Left lung (tissue), 10 donors: ENCODE data around the gene FDPS. TPM values are rescaled to one million over a fixed set of nuclear protein-coding genes. Genes with fewer than 3 reads are reported as not detected.

ENCODE experiments used
- ATAC-seq: fragments of 200-7000 bp; cut with Tn5 transposase; one replicate; pipeline ENCODE4 v1.9.1; 2020; ENCODE audit warnings: moderate library complexity
- DNase-seq, 4 donors: peaks; one replicate each; pipeline ENCODE4 v3.0.0-alpha.2; 2013 to 2020
- H3K27ac ChIP-seq, 2 donors: fragments of 200-600 bp; sonication (generic) in 1 of 2; one replicate each; pipeline versions ENCODE4 v1.5.0 to v1.8.0; 2020 to 2021
- H3K27me3 ChIP-seq, 2 donors: fragments of 200-600 bp; sonication (generic) in 1 of 2; one replicate each; pipeline versions ENCODE4 v1.5.0 to v1.8.0; 2020 to 2021
- H3K36me3 ChIP-seq, 2 donors: fragments of 200-600 bp; sonication (generic) in 1 of 2; one replicate each; pipeline versions ENCODE4 v1.5.0 to v1.8.0; 2020 to 2021
- H3K4me1 ChIP-seq, 2 donors: fragments of 200-600 bp; one replicate each; pipeline ENCODE4 v1.8.0; 2021
- H3K4me3 ChIP-seq, 2 donors: fragments of 200-600 bp; sonication (generic) in 1 of 2; one replicate each; pipeline versions ENCODE4 v1.5.0 to v1.8.0; 2020 to 2021; ENCODE audit warnings: mild to moderate bottlenecking in 1 of 2
- H3K9me3 ChIP-seq, 2 donors: fragments of 200-600 bp; sonication (generic) in 1 of 2; one replicate each; pipeline versions ENCODE4 v1.5.0 to v1.8.0; 2020 to 2021
- CTCF ChIP-seq, 2 donors: fragments of 200-600 bp; sonication (generic) in 1 of 2; IDR thresholded peaks; one replicate each; pipeline versions ENCODE4 v1.5.0 to v1.8.0; 2021; ENCODE audit warnings: antibody characterized with exemption in 2 of 2
- intact Hi-C, 2 donors: fragments of 100-400 bp; cut with DNase I; formaldehyde crosslinking; loops; one replicate each; pipeline versions ENCODE4 v1.11.2 to v1.14.2; 2022
- polyA plus RNA-seq, 6 donors: library from polyadenylated mRNA; unstranded; fragments of 120-200 nt; gene quantifications; one replicate each; pipeline ENCODE4 v1.2.1, GENCODE V29; 2013; ENCODE audit not compliant: insufficient read length in 6 of 6
- total RNA-seq, 2 donors: library from RNA; stranded (reverse); fragmentation: NEBNext Ultra II Directional; extraction: Animal tissue kit (Norgen Biotek cat#: 25700); gene quantifications; one replicate each; pipeline ENCODE4 v1.2.1, GENCODE V29; 2021
- donor health status: DM: no; HTN: yes; CAD: no.
- donor health status: DM: no; HTN: no; CAD: no.

Gene FDPS
- total and polyA plus RNA-seq, 8 donors: 166 to 411 (median 187) TPM

- ATAC-seq: no peak
- Histone ChIP-seq H3K9me3 (no peaks in the 10 kb centered on the region), H3K36me3 (peaks cover 0 to 77% of the 10 kb centered on the region in 2 donors), H3K4me3 (peak overlapping the region; percentile 77 to 94), H3K27ac (peak overlapping the region; percentile 73 to 85), H3K4me1 (peaks cover 7 to 24% of the 10 kb centered on the region in 2 donors), H3K27me3 (no peaks in the 10 kb centered on the region)
- TF ChIP-seq CTCF (IDR thresholded peaks at IDR 0.05): no peak
- intact Hi-C loops: no loop called here
- DNase-seq: no peak
Measured at GRCh38 chr1:155261493-155261851, 47.2 kb upstream of the FDPS start.

DNA sequence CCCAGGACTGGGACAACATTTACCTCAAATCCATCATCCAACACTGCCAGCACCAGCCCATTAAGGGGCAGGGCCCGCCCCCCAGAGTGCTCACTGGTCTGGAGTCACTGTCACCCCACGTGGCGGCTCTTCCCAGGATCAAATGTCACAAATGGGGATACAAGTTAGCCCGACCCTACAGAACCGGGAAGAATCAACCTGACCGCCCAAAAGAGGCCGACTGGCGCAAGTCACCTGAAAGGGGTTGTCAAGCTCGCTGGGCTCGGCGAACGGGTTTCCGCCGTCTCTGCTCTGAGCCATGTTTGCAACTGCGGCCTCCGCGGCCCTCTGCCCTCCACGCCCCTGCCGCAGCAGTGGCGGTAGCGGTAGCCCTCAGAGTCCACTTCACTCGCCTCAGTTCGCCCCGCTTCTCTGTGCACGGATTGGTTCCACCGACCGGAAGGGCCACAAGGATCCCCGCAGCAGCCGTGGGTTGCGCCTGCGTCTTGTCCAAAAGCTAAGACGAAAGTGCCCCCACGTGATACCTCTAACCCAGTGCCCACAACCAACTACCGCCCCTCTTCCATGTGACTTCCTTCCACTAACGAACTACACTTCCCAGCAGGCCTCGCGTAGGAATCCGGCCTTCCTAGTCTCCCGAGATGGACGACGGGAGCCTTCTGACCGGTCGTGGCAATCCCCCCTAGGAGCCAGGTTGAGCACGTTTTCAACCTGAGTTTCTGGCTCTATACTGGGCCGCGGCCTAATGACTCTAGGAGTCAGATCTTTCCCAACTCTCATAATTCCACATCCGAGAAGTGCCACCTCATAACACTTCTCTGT lies 46.6 kb upstream of the FDPS start, which contains the start of gene SCAMP3:
Gene SCAMP3, minus strand, starts transcription at position 509 of the 822 bp plus-strand sequence. Its CDS starts 209 bp downstream, at position 300.
- peaks cover 0 to 77% of the 10 kb centered on the region in 2 donors for H3K36me3 ChIP-seq
- peak; percentile 98 for ATAC-seq
- peaks cover 7 to 22% of the 10 kb centered on the region in 2 donors for H3K4me1 ChIP-seq
- intact Hi-C loops: no loop called here
- no peaks in the 10 kb centered on the region for H3K9me3 ChIP-seq
- H3K4me3 ChIP-seq: peak within 1 kb of the TSS; percentile 77 to 94
- no peak for TF ChIP-seq CTCF (IDR thresholded peaks at IDR 0.05)
- peak; percentile 93 to 97 (median 96) for DNase-seq
- H3K27me3 ChIP-seq: no peaks in the 10 kb centered on the region
- peak within 1 kb of the TSS; percentile 73 to 85 for H3K27ac ChIP-seq

GRCh38 chr1:155263067-155263466 lies 45.6 kb upstream of the FDPS start:
- Histone ChIP-seq H3K4me1 (peaks cover 7 to 22% of the 10 kb centered on the region in 2 donors), H3K9me3 (no peaks in the 10 kb centered on the region), H3K4me3 (no peak overlapping the region), H3K27me3 (no peaks in the 10 kb centered on the region), H3K27ac (no peak overlapping the region), H3K36me3 (peaks cover 0 to 77% of the 10 kb centered on the region in 2 donors)
- intact Hi-C loops: no loop called here
- no peak for TF ChIP-seq CTCF (IDR thresholded peaks at IDR 0.05)
- DNase-seq (no peak), ATAC-seq (no peak)

- TF ChIP-seq CTCF (IDR thresholded peaks at IDR 0.05): no peak
Measured at GRCh38 chr1:155266553-155266952, 42.1 kb upstream of the FDPS start.

DNA sequence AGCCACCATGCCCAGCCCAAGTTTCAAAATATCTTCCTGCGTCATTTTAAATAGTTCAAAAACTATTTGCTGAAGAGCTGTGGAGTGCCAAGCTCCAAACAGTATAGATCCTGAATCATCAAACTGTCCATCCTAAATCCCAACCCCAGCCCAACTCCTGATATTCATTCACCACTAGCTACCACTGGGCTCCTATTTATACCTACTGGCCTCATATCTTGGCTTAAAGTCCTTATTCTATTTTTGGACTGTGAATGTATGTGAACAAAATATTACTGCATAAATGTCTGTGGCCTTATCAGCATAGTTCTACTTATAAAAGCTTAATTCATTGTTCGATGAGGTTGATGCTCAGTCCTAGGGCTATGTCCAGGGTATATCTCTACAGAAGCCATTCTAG lies 41.3 kb upstream of the FDPS start:
- Histone ChIP-seq H3K4me3 (no peak overlapping the region), H3K27ac (no peak overlapping the region), H3K4me1 (peaks cover 2 to 24% of the 10 kb centered on the region in 2 donors), H3K27me3 (no peaks in the 10 kb centered on the region), H3K36me3 (peaks cover 0 to 84% of the 10 kb centered on the region in 2 donors), H3K9me3 (no peaks in the 10 kb centered on the region)
- no peak for TF ChIP-seq CTCF (IDR thresholded peaks at IDR 0.05)
- DNase-seq (no peak), ATAC-seq (no peak)
- intact Hi-C loops: no loop called here

More at GRCh38 chr1:155266553-155266952, 42.1 kb upstream of the FDPS start:
- Histone ChIP-seq H3K4me1 (peaks cover 2 to 18% of the 10 kb centered on the region in 2 donors), H3K4me3 (no peak overlapping the region), H3K27ac (no peak overlapping the region), H3K36me3 (peaks cover 0 to 84% of the 10 kb centered on the region in 2 donors), H3K27me3 (no peaks in the 10 kb centered on the region), H3K9me3 (no peaks in the 10 kb centered on the region)
- no peak for DNase-seq
- intact Hi-C loops: no loop called here
- ATAC-seq: no peak
